GM23248 (cell line): ENCODE data around the gene ZNF462. TPM values are rescaled to one million over a fixed set of nuclear protein-coding genes. Genes with fewer than 3 reads are reported as not detected.
"Not testable (repeated sequence)": the region's sequence is repeated elsewhere in the genome, so short reads cannot be mapped to it uniquely, and the experiment has no call there.

Source experiments
- DNase-seq: peaks from one replicate; pipeline ENCODE4 v3.0.0-alpha.2; 2015
- H2AFZ ChIP-seq: fragments of 200-600 bp; sonication (generic); 2 replicates; pipeline ENCODE4 v1.6.1; 2016; ENCODE audit warnings: antibody characterized with exemption
- H3F3A ChIP-seq: fragments of 200-600 bp; sonication (generic); 2 replicates; pipeline ENCODE4 v1.6.1; 2016; ENCODE audit warnings: mild to moderate bottlenecking, antibody characterized with exemption, mixed run types; ENCODE audit not compliant: insufficient read depth
- H3K27ac ChIP-seq: fragments of 200-600 bp; sonication (generic); 2 replicates; pipeline ENCODE4 v1.5.1; 2016; ENCODE audit warnings: mild to moderate bottlenecking
- H3K27me3 ChIP-seq: fragments of 200-600 bp; sonication (generic); replicated peaks from 2 replicates; pipeline ENCODE4 v1.6.1; 2016; ENCODE audit warnings: mild to moderate bottlenecking; ENCODE audit not compliant: insufficient read depth
- H3K36me3 ChIP-seq: fragments of 200-600 bp; sonication (generic); 2 replicates; pipeline ENCODE4 v1.6.1; 2016; ENCODE audit warnings: low read depth, mild to moderate bottlenecking
- H3K4me1 ChIP-seq: fragments of 200-600 bp; sonication (generic); 2 replicates; pipeline ENCODE4 v1.6.1; 2016; ENCODE audit warnings: mild to moderate bottlenecking; ENCODE audit not compliant: insufficient read depth
- H3K4me2 ChIP-seq: fragments of 200-600 bp; sonication (generic); one replicate; pipeline ENCODE4 v1.6.1; 2016; ENCODE audit warnings: mild to moderate bottlenecking; ENCODE audit not compliant: unreplicated experiment
- H3K4me3 ChIP-seq: fragments of 200-600 bp; sonication (generic); 2 replicates; pipeline ENCODE4 v1.5.1; 2016; ENCODE audit warnings: mild to moderate bottlenecking
- H3K79me2 ChIP-seq: fragments of 200-600 bp; sonication (generic); 2 replicates; pipeline ENCODE4 v1.6.1; 2016; ENCODE audit warnings: mild to moderate bottlenecking; ENCODE audit not compliant: insufficient read depth
- H3K9ac ChIP-seq: fragments of 200-600 bp; sonication (generic); 2 replicates; pipeline ENCODE4 v1.6.1; 2016; ENCODE audit warnings: mild to moderate bottlenecking
- H3K9me2 ChIP-seq: fragments of 200-600 bp; sonication (generic); 2 replicates; pipeline ENCODE4 v1.6.1; 2016; ENCODE audit warnings: mixed run types, mild to moderate bottlenecking, moderate library complexity; ENCODE audit not compliant: insufficient read depth
- H3K9me3 ChIP-seq: fragments of 200-600 bp; sonication (generic); one replicate; pipeline ENCODE4 v1.6.1; 2017; ENCODE audit warnings: low read depth
- H4K20me1 ChIP-seq: fragments of 200-600 bp; sonication (generic); 2 replicates; pipeline ENCODE4 v1.6.0; 2016; ENCODE audit not compliant: insufficient read depth
- EZH2 ChIP-seq: fragments of 200-600 bp; sonication (generic); IDR thresholded peaks from 2 replicates; pipeline ENCODE4 v1.6.1; 2018; ENCODE audit warnings: antibody characterized with exemption, mild to moderate bottlenecking; ENCODE audit not compliant: insufficient read depth, poor library complexity, severe bottlenecking
- EZH2phosphoT487 ChIP-seq: fragments of 200-600 bp; sonication (generic); IDR thresholded peaks from 2 replicates; pipeline ENCODE4 v1.6.1; 2018; ENCODE audit warnings: antibody characterized with exemption, moderate library complexity, mild to moderate bottlenecking, low read depth; ENCODE audit not compliant: insufficient read depth
- WGBS, 2 experiments: methylation state at CpG; one replicate each; pipeline ENCODE4 v1.1.6; 2015 to 2017; ENCODE audit warnings: low lambda C conversion rate in 2 of 2, low coverage in 1 of 2; ENCODE audit errors: missing lambda C conversion rate in 2 of 2; 5-methylcytosine and 5-hydroxymethylcytosine counted together
- in situ Hi-C: fragments of 300-500 bp; cut with MboI; formaldehyde crosslinking; loops from 2 replicates; pipeline ENCODE4 v1.15.0; 2020
- polyA plus RNA-seq: library from polyadenylated mRNA; unstranded; fragments of >200 nt; fragmentation: Nextera tagmentation; extraction: Ambion mirVana; gene quantifications from 2 replicates; pipeline ENCODE4 v1.2.1, GENCODE V29; 2016
- total RNA-seq: library from RNA; depleted of rRNA; stranded (reverse); fragments of >200 nt; shearing (Covaris generic); gene quantifications from 2 replicates; pipeline ENCODE4 v1.2.3, GENCODE V29; 2014

ZNF462 gene
- total and polyA plus RNA-seq, 2 experiments from 2014 or later: 1.1 to 5.0 TPM

GRCh38 chr9:106897751-106898150 lies 34.8 kb downstream of the ZNF462 start:
- H3K27ac ChIP-seq: no peak overlapping the region
- peaks cover 23% of the 10 kb centered on the region for H3K4me1 ChIP-seq
- in situ Hi-C loops: no loop called here
- 99 to 100% methylated on average over 3 of the region's 3 CpGs for WGBS, 2 experiments
- H3K36me3 ChIP-seq: no peaks in the 10 kb centered on the region
- H3K4me2 ChIP-seq: peak overlapping the region; percentile 36
- no peak overlapping the region for H3K4me3 ChIP-seq
- no peak for TF ChIP-seq EZH2
- no peak for DNase-seq
- H3F3A ChIP-seq: peaks cover 29% of the 10 kb centered on the region
- H4K20me1 ChIP-seq: no peaks in the 10 kb centered on the region
- no peak overlapping the region for H2AFZ ChIP-seq
- H3K9me2 ChIP-seq: no peaks in the 10 kb centered on the region
- H3K27me3 ChIP-seq: no peaks in the 10 kb centered on the region
- H3K9ac ChIP-seq: no peak overlapping the region
- H3K79me2 ChIP-seq: no peaks in the 10 kb centered on the region
- no peaks in the 10 kb centered on the region for H3K9me3 ChIP-seq

- H3K9me2 ChIP-seq, H3K4me3 ChIP-seq, H3K36me3 ChIP-seq, H4K20me1 ChIP-seq, DNase-seq, H3K27ac ChIP-seq, H3K9me3 ChIP-seq, H3K9ac ChIP-seq, H2AFZ ChIP-seq, H3K4me2 ChIP-seq, H3K79me2 ChIP-seq, H3K27me3 ChIP-seq, in situ Hi-C loops: not testable (repeated sequence)
- Histone ChIP-seq H3K4me1 (peaks cover 13% of the 10 kb centered on the region), H3F3A (peaks cover 11% of the 10 kb centered on the region; the same call in 1 of the 2 replicates)
- 94 to 95% methylated on average over 2 of the region's 2 CpGs for WGBS, 2 experiments
These were observed 37.6 kb downstream of the ZNF462 start for GRCh38 chr9:106900523-106900922.

DNA sequence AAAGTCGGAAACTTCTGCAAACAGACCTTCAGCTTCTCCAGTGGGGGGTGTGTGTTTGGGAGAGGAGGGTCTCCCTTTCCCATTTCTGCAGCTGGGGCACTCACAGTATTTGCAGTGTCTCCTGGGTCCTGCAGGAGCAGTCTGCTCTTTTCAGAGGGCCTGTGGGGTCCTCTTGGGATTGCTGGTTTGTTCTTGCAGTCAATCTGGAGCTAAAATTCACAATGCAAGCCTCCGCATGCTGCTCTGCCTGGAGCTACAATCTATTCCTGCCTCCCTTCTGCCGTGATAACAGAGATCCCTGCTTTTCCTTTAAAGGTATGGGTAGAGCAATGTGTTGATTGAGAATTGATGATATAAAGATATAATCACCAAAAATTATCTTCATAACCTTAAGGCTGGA lies 43.2 kb downstream of the ZNF462 start:
- TF ChIP-seq EZH2 (no peak), EZH2phosphoT487 (no peak)
- Histone ChIP-seq H3K4me1 (no peaks in the 10 kb centered on the region), H4K20me1 (no peaks in the 10 kb centered on the region), H2AFZ (no peak overlapping the region), H3F3A (no peaks in the 10 kb centered on the region), H3K79me2 (no peaks in the 10 kb centered on the region), H3K36me3 (no peaks in the 10 kb centered on the region), H3K9ac (no peak overlapping the region), H3K4me3 (no peak overlapping the region), H3K9me2 (no peaks in the 10 kb centered on the region), H3K4me2 (no peak overlapping the region), H3K27ac (no peak overlapping the region), H3K9me3 (no peaks in the 10 kb centered on the region), H3K27me3 (no peaks in the 10 kb centered on the region)
- 97 to 100% methylated on average over 3 of the region's 3 CpGs for WGBS, 2 experiments
- no peak for DNase-seq
- in situ Hi-C loops: no loop called here

DNA sequence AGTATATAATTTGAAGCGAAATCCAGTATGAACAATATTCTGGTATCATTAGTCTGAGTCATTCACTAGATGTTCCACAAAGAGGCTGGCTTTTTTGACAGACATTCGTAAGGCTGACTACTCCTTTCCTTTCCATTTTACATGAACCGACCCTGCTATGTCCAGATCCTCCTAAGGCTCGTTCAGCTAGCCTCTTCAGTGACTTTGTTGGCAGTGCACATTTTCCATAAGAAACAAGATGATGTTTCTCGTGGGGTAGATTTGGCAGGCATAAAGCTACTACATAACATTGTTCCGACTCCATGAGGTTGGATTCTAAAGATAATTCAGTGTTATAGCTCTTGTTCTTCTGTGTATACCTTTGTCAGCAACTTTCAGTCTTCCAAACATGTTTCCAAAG lies 49.0 kb downstream of the ZNF462 start:
- Histone ChIP-seq H3K9ac (no peak overlapping the region), H3K9me3 (no peaks in the 10 kb centered on the region), H3K4me3 (no peak overlapping the region), H4K20me1 (no peaks in the 10 kb centered on the region), H3K36me3 (no peaks in the 10 kb centered on the region), H3F3A (peaks cover 10% of the 10 kb centered on the region), H3K27ac (no peak overlapping the region), H3K27me3 (no peaks in the 10 kb centered on the region), H3K79me2 (no peaks in the 10 kb centered on the region), H3K4me2 (no peak overlapping the region), H3K9me2 (no peaks in the 10 kb centered on the region), H3K4me1 (peaks cover 13% of the 10 kb centered on the region), H2AFZ (no peak overlapping the region)
- in situ Hi-C loops: no loop called here
- 78 to 80% methylated on average over 6 of the region's 6 CpGs for WGBS, 2 experiments
- TF ChIP-seq EZH2phosphoT487: no peak
- TF ChIP-seq EZH2: no peak
- no peak for DNase-seq

GRCh38 chr9:106913276-106913675 lies 50.3 kb downstream of the ZNF462 start:
- no peak for DNase-seq
- TF ChIP-seq EZH2 (no peak), EZH2phosphoT487 (no peak)
- Histone ChIP-seq H3K9me2 (no peaks in the 10 kb centered on the region), H3K4me2 (no peak overlapping the region), H4K20me1 (no peaks in the 10 kb centered on the region), H3K36me3 (no peaks in the 10 kb centered on the region), H3K4me1 (peaks cover 20% of the 10 kb centered on the region), H3F3A (peaks cover 16% of the 10 kb centered on the region), H3K79me2 (no peaks in the 10 kb centered on the region), H2AFZ (no peak overlapping the region), H3K27ac (no peak overlapping the region), H3K9me3 (no peaks in the 10 kb centered on the region), H3K4me3 (no peak overlapping the region), H3K9ac (no peak overlapping the region), H3K27me3 (no peaks in the 10 kb centered on the region)
- WGBS, 2 experiments: 85 to 89% methylated on average over 5 of the region's 5 CpGs
- in situ Hi-C loops: no loop called here
